WTC11 (cell line): ENCODE data around the gene SCAI.
"Not testable (repeated sequence)": the region's sequence is repeated elsewhere in the genome, so short reads cannot be mapped to it uniquely, and the experiment has no call there.

Experiments used
- CREB1 ChIP-seq: sonication (generic); formaldehyde crosslinking; IDR thresholded peaks from 2 replicates; pipeline ENCODE4 v1.8.0; 2023; ENCODE audit warnings: mild to moderate bottlenecking, missing genetic modification reagents
- GABPB1 ChIP-seq: sonication (generic); formaldehyde crosslinking; IDR thresholded peaks from 2 replicates; pipeline ENCODE4 v1.8.1; 2023; ENCODE audit warnings: mild to moderate bottlenecking, missing genetic modification reagents
- TF ChIP-seq, protein P1 (sequence below): fragments of 200-600 bp; IDR thresholded peaks from 2 replicates; pipeline ENCODE4 v1.8.0; 2022; ENCODE audit warnings: antibody characterized with exemption

- not testable (repeated sequence) for TF ChIP-seq GABPB1, CREB1 (CRISPR knock-in tag)
- TF ChIP-seq, protein P1, sequence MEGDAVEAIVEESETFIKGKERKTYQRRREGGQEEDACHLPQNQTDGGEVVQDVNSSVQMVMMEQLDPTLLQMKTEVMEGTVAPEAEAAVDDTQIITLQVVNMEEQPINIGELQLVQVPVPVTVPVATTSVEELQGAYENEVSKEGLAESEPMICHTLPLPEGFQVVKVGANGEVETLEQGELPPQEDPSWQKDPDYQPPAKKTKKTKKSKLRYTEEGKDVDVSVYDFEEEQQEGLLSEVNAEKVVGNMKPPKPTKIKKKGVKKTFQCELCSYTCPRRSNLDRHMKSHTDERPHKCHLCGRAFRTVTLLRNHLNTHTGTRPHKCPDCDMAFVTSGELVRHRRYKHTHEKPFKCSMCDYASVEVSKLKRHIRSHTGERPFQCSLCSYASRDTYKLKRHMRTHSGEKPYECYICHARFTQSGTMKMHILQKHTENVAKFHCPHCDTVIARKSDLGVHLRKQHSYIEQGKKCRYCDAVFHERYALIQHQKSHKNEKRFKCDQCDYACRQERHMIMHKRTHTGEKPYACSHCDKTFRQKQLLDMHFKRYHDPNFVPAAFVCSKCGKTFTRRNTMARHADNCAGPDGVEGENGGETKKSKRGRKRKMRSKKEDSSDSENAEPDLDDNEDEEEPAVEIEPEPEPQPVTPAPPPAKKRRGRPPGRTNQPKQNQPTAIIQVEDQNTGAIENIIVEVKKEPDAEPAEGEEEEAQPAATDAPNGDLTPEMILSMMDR: not testable (repeated sequence)
Measured at GRCh38 chr9:125179776-125180175, 36.4 kb upstream of the SCAI start.
